IMR-90 (cell line): ENCODE results near the gene PERM1. TPM values are rescaled to one million over a fixed set of nuclear protein-coding genes. Genes with fewer than 3 reads are reported as not detected.

Experiments used
- ATAC-seq: fragments of 200-7000 bp; cut with Tn5 transposase; 2 replicates; pipeline ENCODE4 v1.9.1; 2020; ENCODE audit warnings: low read depth, mild to moderate bottlenecking, moderate library complexity
- BruUV-seq: library from RNA; stranded (reverse); fragments of 400-500 nt; replicated peaks from 2 replicates; lab custom pipeline; 2021; lab: Mats Ljungman, UMichigan
- CTCF ChIA-PET: fragments of 300-600 bp; formaldehyde crosslinking; extraction: SDS; loops from one replicate; lab custom pipeline; 2021; ENCODE audit warnings: antibody characterized with exemption; lab: Yijun Ruan, JAX
- POLR2A ChIA-PET: fragments of 300-600 bp; sonication (Branson Sonifier 250); formaldehyde crosslinking; loops from one replicate; lab custom pipeline; 2022; ENCODE audit warnings: antibody characterized with exemption; ENCODE audit not compliant: unreplicated experiment; lab: Charles Lee
- DNase-seq: peaks from one replicate; pipeline ENCODE4 v3.0.0; 2013
- H2AFZ ChIP-seq: replicated peaks from 2 replicates; pipeline ENCODE3; 2013; ENCODE audit warnings: low read length, mild to moderate bottlenecking; ENCODE audit not compliant: poor library complexity
- H2AK5ac ChIP-seq: 2 replicates; pipeline ENCODE4 v1.6.1; 2013; ENCODE audit warnings: low read depth, low read length, inconsistent platforms
- H2AK9ac ChIP-seq: replicated peaks from 2 replicates; pipeline ENCODE3; 2013; ENCODE audit warnings: mild to moderate bottlenecking, low read depth, low read length, moderate library complexity; ENCODE audit not compliant: poor library complexity
- H2BK120ac ChIP-seq: 2 replicates; pipeline ENCODE4 v1.6.1; 2013; ENCODE audit warnings: low read depth, low read length, inconsistent platforms
- H2BK15ac ChIP-seq: 3 replicates; pipeline ENCODE4 v1.6.1; 2013; ENCODE audit warnings: low read depth, low read length, inconsistent platforms
- H2BK20ac ChIP-seq: 2 replicates; pipeline ENCODE4 v1.6.1; 2013; ENCODE audit warnings: low read depth, mild to moderate bottlenecking, inconsistent platforms, low read length, moderate library complexity
- H2BK5ac ChIP-seq: 2 replicates; pipeline ENCODE4 v1.6.1; 2013; ENCODE audit warnings: mild to moderate bottlenecking, low read depth, low read length, inconsistent platforms; ENCODE audit not compliant: poor library complexity, severe bottlenecking
- H3K14ac ChIP-seq: replicated peaks from 2 replicates; pipeline ENCODE4 v1.6.1; 2013; ENCODE audit warnings: low read depth, low read length, inconsistent platforms
- H3K18ac ChIP-seq: 2 replicates; pipeline ENCODE4 v1.6.1; 2013; ENCODE audit warnings: low read depth, low read length, control low read depth
- H3K23ac ChIP-seq: 2 replicates; pipeline ENCODE4 v1.6.1; 2013; ENCODE audit warnings: low read depth, low read length, inconsistent platforms
- H3K27ac ChIP-seq: 2 replicates; pipeline ENCODE4 v1.5.1; 2013; ENCODE audit warnings: mild to moderate bottlenecking, control low read depth, low read length; ENCODE audit not compliant: insufficient read depth
- H3K27me3 ChIP-seq: 2 replicates; pipeline ENCODE4 v1.6.1; 2013; ENCODE audit warnings: low read length; ENCODE audit not compliant: control insufficient read depth, insufficient read depth
- H3K36me3 ChIP-seq: 2 replicates; pipeline ENCODE4 v1.6.1; 2013; ENCODE audit warnings: low read length, mixed read lengths; ENCODE audit not compliant: control insufficient read depth, insufficient read depth
- H3K4ac ChIP-seq: 2 replicates; pipeline ENCODE4 v1.6.1; 2013; ENCODE audit warnings: low read depth, low read length, inconsistent platforms
- H3K4me1 ChIP-seq: 2 replicates; pipeline ENCODE4 v1.6.1; 2013; ENCODE audit warnings: low read length, mixed read lengths; ENCODE audit not compliant: control insufficient read depth, insufficient read depth
- H3K4me2 ChIP-seq: 2 replicates; pipeline ENCODE4 v1.6.1; 2013; ENCODE audit warnings: low read depth, mild to moderate bottlenecking, control low read depth, low read length, moderate library complexity
- H3K4me3 ChIP-seq: 2 replicates; pipeline ENCODE4 v1.5.1; 2013; ENCODE audit warnings: low read depth, mild to moderate bottlenecking, control low read depth, low read length, moderate library complexity; ENCODE audit not compliant: insufficient read depth
- H3K56ac ChIP-seq: 2 replicates; pipeline ENCODE4 v1.6.1; 2013; ENCODE audit warnings: low read length, inconsistent platforms; ENCODE audit not compliant: insufficient read depth; ENCODE audit errors: extremely low read depth
- H3K79me1 ChIP-seq, 2 experiments: 2 replicates each; pipeline ENCODE4 v1.6.1; 2013; ENCODE audit warnings: low read length in 2 of 2, inconsistent platforms in 1 of 2, low read depth in 1 of 2
- H3K9ac ChIP-seq: 2 replicates; pipeline ENCODE4 v1.6.1; 2013; ENCODE audit warnings: low read depth, low read length, control low read depth
- H3K9me1 ChIP-seq: 2 replicates; pipeline ENCODE4 v1.6.1; 2013; ENCODE audit warnings: low read length, inconsistent platforms; ENCODE audit not compliant: insufficient read depth
- H3K9me3 ChIP-seq: 2 replicates; pipeline ENCODE4 v1.6.1; 2013; ENCODE audit warnings: low read length; ENCODE audit not compliant: control insufficient read depth, insufficient read depth
- H4K20me1 ChIP-seq: 2 replicates; pipeline ENCODE4 v1.6.1; 2013; ENCODE audit warnings: low read length, inconsistent platforms; ENCODE audit not compliant: insufficient read depth
- H4K5ac ChIP-seq: 2 replicates; pipeline ENCODE4 v1.6.1; 2013; ENCODE audit warnings: mild to moderate bottlenecking, low read depth, low read length, control low read depth
- H4K8ac ChIP-seq, 2 experiments: 2 replicates each; pipeline ENCODE4 v1.6.1; 2013; ENCODE audit warnings: low read depth in 2 of 2, low read length in 2 of 2, control low read depth in 1 of 2, inconsistent platforms in 1 of 2
- H4K91ac ChIP-seq: 2 replicates; pipeline ENCODE4 v1.6.1; 2013; ENCODE audit warnings: low read depth, low read length, inconsistent platforms; ENCODE audit not compliant: insufficient read depth
- BHLHE40 ChIP-seq: fragments of 150-350 bp; IDR thresholded peaks from 2 replicates; pipeline ENCODE4 v1.6.1; 2016; ENCODE audit warnings: mild to moderate bottlenecking, low read depth, low read length
- CHD1 ChIP-seq: IDR thresholded peaks from 2 replicates; pipeline ENCODE4 v1.6.1; 2012; ENCODE audit warnings: low read depth, low read length, improper control_type of control experiment
- CTCF ChIP-seq: conservative IDR thresholded peaks from 2 replicates; pipeline ENCODE4 v1.5.1; 2012; ENCODE audit warnings: mild to moderate bottlenecking, low read depth, low read length, improper control_type of control experiment
- MAZ ChIP-seq: IDR thresholded peaks from 2 replicates; pipeline ENCODE4 v1.6.1; 2012; ENCODE audit warnings: low read depth, mild to moderate bottlenecking, low read length, improper control_type of control experiment, moderate library complexity, borderline replicate concordance
- MXI1 ChIP-seq: IDR thresholded peaks from 2 replicates; pipeline ENCODE4 v1.6.1; 2012; ENCODE audit warnings: low read depth, mild to moderate bottlenecking, low read length, moderate library complexity, borderline replicate concordance
- NFE2L2 ChIP-seq: fragments of 150-350 bp; IDR thresholded peaks from 2 replicates; pipeline ENCODE4 v1.6.1; 2016; ENCODE audit warnings: low read depth, mild to moderate bottlenecking, low read length
- RFX5 ChIP-seq: IDR thresholded peaks from 2 replicates; pipeline ENCODE4 v1.8.0; 2012; ENCODE audit warnings: low read depth, mild to moderate bottlenecking, low read length, moderate library complexity
- SMC3 ChIP-seq: fragments of 150-350 bp; IDR thresholded peaks from 2 replicates; pipeline ENCODE4 v1.6.1; 2016; ENCODE audit warnings: low read depth, mild to moderate bottlenecking, antibody characterized with exemption, low read length, moderate library complexity
- WGBS, 2 experiments: methylation state at CpG; one replicate each; pipeline versions ENCODE4 v1.1.5 to v1.1.7; 2013; ENCODE audit warnings: missing lambda C conversion rate in 2 of 2; ENCODE audit not compliant: insufficient read length in 1 of 2; ENCODE audit errors: extremely low coverage in 2 of 2; 5-methylcytosine and 5-hydroxymethylcytosine counted together
- dilution Hi-C: fragments of 300-500 bp; cut with HindIII; formaldehyde crosslinking; loops from one replicate; pipeline ENCODE4 v1.14.3; 2018; ENCODE audit warnings: low sequenced_read_pairs; ENCODE audit not compliant: unreplicated experiment
- in situ Hi-C: fragments of 300-500 bp; cut with MboI; formaldehyde crosslinking; loops from 3 replicates; pipeline ENCODE4 v1.14.3; 2019; ENCODE audit warnings: low sequenced_read_pairs, inconsistent platforms, mixed read lengths
- intact Hi-C: fragments of 100-400 bp; cut with micrococcal nuclease; formaldehyde crosslinking; loops from 2 replicates; pipeline ENCODE4 v1.10.0; 2022
- polyA plus RNA-seq, 3 experiments: library from polyadenylated mRNA; depleted of rRNA; stranded (reverse); fragments of >200 nt; gene quantifications; 2 replicates each; pipeline ENCODE4 v1.2.3, GENCODE V29; 2012; ENCODE audit warnings: low replicate concordance in 1 of 3
- total RNA-seq: library from RNA; depleted of rRNA; stranded (reverse); fragments of >200 nt; gene quantifications from 2 replicates; pipeline ENCODE4 v1.2.3, GENCODE V29; 2012

Gene PERM1
- total and polyA plus RNA-seq, 2 of the 4 experiments (the other 2 are of a cell fraction) = not detected

- H3K14ac ChIP-seq = no peak overlapping the region
- H3K9me3 ChIP-seq = no peaks in the 10 kb centered on the region
- no peak overlapping the region for H3K23ac ChIP-seq
- no peak overlapping the region for H3K4ac ChIP-seq
- dilution Hi-C loops (no loop called here), intact Hi-C loops (loop anchor here (5.0 kb wide), 1 partner anchor 33 kb away; the partner anchor contains the start of gene SAMD11), in situ Hi-C loops (loop anchor here (5.0 kb wide), 1 partner anchor 43 kb away; no protein-coding TSS in a partner anchor)
- H2BK20ac ChIP-seq = no peak overlapping the region
- no peak overlapping the region for H2BK15ac ChIP-seq
- H3K9ac ChIP-seq = no peak overlapping the region
- H4K91ac ChIP-seq = no peak overlapping the region
- H2BK120ac ChIP-seq = no peak overlapping the region
- no peak overlapping the region for H2AFZ ChIP-seq
- BruUV-seq = no TSS peak
- CTCF ChIA-PET = interaction anchor here (0.5 kb wide), 1 partner anchor 313 kb away, joined by 3 read pairs; no protein-coding TSS in a partner anchor
- no peak for DNase-seq
- H3K27ac ChIP-seq = no peak overlapping the region
- no peak overlapping the region for H3K4me3 ChIP-seq
- H4K5ac ChIP-seq = no peak overlapping the region
- WGBS, 2 experiments = 91% methylated on average over 6 of the region's 6 CpGs; no CpG with 5 or more reads in 1 of the 2 experiments
- H3K18ac ChIP-seq = no peak overlapping the region
- H3K27me3 ChIP-seq = no peaks in the 10 kb centered on the region
- TF ChIP-seq CHD1 (no peak), MAZ (no peak), CTCF (no peak), SMC3 (no peak), BHLHE40 (no peak), RFX5 (no peak), MXI1 (no peak), NFE2L2 (no peak)
- no peak overlapping the region for H2AK9ac ChIP-seq
- H3K56ac ChIP-seq = no peak overlapping the region
- H3K4me1 ChIP-seq = peaks cover 4% of the 10 kb centered on the region; the same call in 1 of the 2 replicates
- H2AK5ac ChIP-seq = no peak overlapping the region
- peaks cover 5% of the 10 kb centered on the region; the same call in 1 of the 2 replicates for H3K9me1 ChIP-seq
- peaks cover 24% of the 10 kb centered on the region for H4K20me1 ChIP-seq
- H4K8ac ChIP-seq = no peak overlapping the region
- H2BK5ac ChIP-seq = no peak overlapping the region
- no peak overlapping the region for H3K4me2 ChIP-seq
- no peak for ATAC-seq
- peaks cover 57% of the 10 kb centered on the region for H3K36me3 ChIP-seq
- H3K79me1 ChIP-seq = peaks cover 7 to 49% of the 10 kb centered on the region in 2 experiments
- POLR2A ChIA-PET = no interaction called here
These were observed 26.4 kb downstream of the PERM1 start for GRCh38 chr1:955474-955873.
